H9 (cell line): ENCODE measurements around the gene PTTG2. TPM values are rescaled to one million over a fixed set of nuclear protein-coding genes. Genes with fewer than 3 reads are reported as not detected.

Source experiments
- DNase-seq: peaks from one replicate; pipeline ENCODE4 v3.0.0-alpha.2; 2017
- H2AFZ ChIP-seq: one replicate; pipeline ENCODE4 v1.6.1; 2013; ENCODE audit warnings: mild to moderate bottlenecking, low read length, control low read depth, moderate library complexity
- H2AK5ac ChIP-seq: 2 replicates; pipeline ENCODE4 v1.6.1; 2013; ENCODE audit warnings: low read length, control low read depth, mixed read lengths; ENCODE audit not compliant: insufficient read length
- H2BK120ac ChIP-seq: one replicate; pipeline ENCODE4 v1.6.1; 2013; ENCODE audit warnings: low read depth, mild to moderate bottlenecking, low read length, control low read depth, inconsistent platforms; ENCODE audit not compliant: poor library complexity, severe bottlenecking
- H2BK12ac ChIP-seq: 2 replicates; pipeline ENCODE4 v1.6.1; 2013; ENCODE audit warnings: low read length, control low read depth, mixed read lengths, low read depth; ENCODE audit not compliant: insufficient read length
- H2BK15ac ChIP-seq: 2 replicates; pipeline ENCODE4 v1.6.1; 2013; ENCODE audit warnings: low read depth, low read length, control low read depth
- H2BK20ac ChIP-seq: one replicate; pipeline ENCODE4 v1.6.1; 2013; ENCODE audit warnings: low read depth, mild to moderate bottlenecking, low read length, control low read depth, inconsistent platforms; ENCODE audit not compliant: poor library complexity, severe bottlenecking
- H2BK5ac ChIP-seq: 2 replicates; pipeline ENCODE4 v1.6.1; 2013; ENCODE audit warnings: low read length, control low read depth, mixed read lengths; ENCODE audit not compliant: insufficient read length
- H3K14ac ChIP-seq: 2 replicates; pipeline ENCODE4 v1.6.1; 2013; ENCODE audit warnings: low read length, control low read depth; ENCODE audit not compliant: insufficient read depth
- H3K18ac ChIP-seq: 2 replicates; pipeline ENCODE4 v1.6.1; 2013; ENCODE audit warnings: low read depth, mild to moderate bottlenecking, mixed read lengths, low read length, control low read depth; ENCODE audit not compliant: insufficient read length
- H3K23ac ChIP-seq: 2 replicates; pipeline ENCODE4 v1.6.1; 2013; ENCODE audit warnings: low read length, control low read depth, mixed read lengths, low read depth; ENCODE audit not compliant: insufficient read length
- H3K23me2 ChIP-seq: 2 replicates; pipeline ENCODE4 v1.6.1; 2013; ENCODE audit warnings: low read depth, mild to moderate bottlenecking, mixed read lengths, low read length, control low read depth; ENCODE audit not compliant: insufficient read length, poor library complexity, severe bottlenecking
- H3K27ac ChIP-seq: 2 replicates; pipeline ENCODE4 v1.5.1; 2013; ENCODE audit warnings: low read length, control low read depth, mixed read lengths, low read depth; ENCODE audit not compliant: insufficient read length
- H3K27me3 ChIP-seq: 2 replicates; pipeline ENCODE4 v1.6.1; 2013; ENCODE audit warnings: low read length, control low read depth, inconsistent platforms; ENCODE audit not compliant: insufficient read depth
- H3K4ac ChIP-seq: 2 replicates; pipeline ENCODE4 v1.6.1; 2013; ENCODE audit warnings: low read depth, mild to moderate bottlenecking, control low read depth, inconsistent platforms, low read length, moderate library complexity
- H3K4me1 ChIP-seq: 2 replicates; pipeline ENCODE4 v1.6.1; 2013; ENCODE audit warnings: low read length, control low read depth, inconsistent platforms; ENCODE audit not compliant: insufficient read depth
- H3K4me2 ChIP-seq: 2 replicates; pipeline ENCODE4 v1.6.1; 2013; ENCODE audit warnings: low read length, control low read depth, mixed read lengths; ENCODE audit not compliant: insufficient read length, insufficient read depth
- H3K56ac ChIP-seq: 2 replicates; pipeline ENCODE4 v1.6.1; 2013; ENCODE audit warnings: low read depth, mild to moderate bottlenecking, mixed read lengths, low read length, control low read depth; ENCODE audit not compliant: insufficient read length
- H3K79me1 ChIP-seq: 2 replicates; pipeline ENCODE4 v1.6.1; 2013; ENCODE audit warnings: low read depth, mild to moderate bottlenecking, moderate library complexity, low read length, control low read depth, inconsistent platforms; ENCODE audit not compliant: insufficient read depth, poor library complexity, severe bottlenecking
- H3K79me2 ChIP-seq: 2 replicates; pipeline ENCODE4 v1.6.1; 2013; ENCODE audit warnings: low read length, control low read depth, inconsistent platforms; ENCODE audit not compliant: insufficient read depth
- H3K9ac ChIP-seq: 2 replicates; pipeline ENCODE4 v1.6.1; 2013; ENCODE audit warnings: low read length, control low read depth, mixed read lengths; ENCODE audit not compliant: insufficient read length; ENCODE audit errors: extremely low read depth
- H3K9me3 ChIP-seq: one replicate; pipeline ENCODE4 v1.6.1; 2013; ENCODE audit warnings: low read depth, low read length, inconsistent platforms; ENCODE audit not compliant: control insufficient read depth
- H3T11ph ChIP-seq: one replicate; pipeline ENCODE4 v1.6.1; 2013; ENCODE audit warnings: mild to moderate bottlenecking, low read length, control low read depth, inconsistent platforms
- H4K20me1 ChIP-seq: one replicate; pipeline ENCODE4 v1.6.1; 2013; ENCODE audit not compliant: control insufficient read depth, insufficient read length, insufficient read depth
- H4K5ac ChIP-seq: 2 replicates; pipeline ENCODE4 v1.6.1; 2013; ENCODE audit warnings: low read depth, mild to moderate bottlenecking, mixed read lengths, low read length, control low read depth; ENCODE audit not compliant: insufficient read length
- H4K8ac ChIP-seq: replicated peaks from 2 replicates; pipeline ENCODE4 v1.6.1; 2013; ENCODE audit warnings: low read length, control low read depth, mixed read lengths, low read depth; ENCODE audit not compliant: insufficient read length
- H4K91ac ChIP-seq: 2 replicates; pipeline ENCODE4 v1.6.1; 2013; ENCODE audit warnings: low read depth, mild to moderate bottlenecking, moderate library complexity, mixed read lengths, low read length, control low read depth; ENCODE audit not compliant: insufficient read length
- H3K27ac Mint-ChIP-seq, 3 experiments: 2 replicates in 2 of 3; 3 replicates in 1 of 3; pipeline ENCODE4 v1.8.0; 2020 to 2021; ENCODE audit warnings: mixed read lengths in 3 of 3, mild to moderate bottlenecking in 1 of 3, moderate library complexity in 1 of 3
- H3K27me3 Mint-ChIP-seq: 2 replicates; pipeline ENCODE4 v1.8.0; 2021; ENCODE audit warnings: low read depth, mild to moderate bottlenecking, moderate library complexity, mixed read lengths
- H3K36me3 Mint-ChIP-seq, 3 experiments: 2 replicates in 2 of 3; 3 replicates in 1 of 3; pipeline ENCODE4 v1.8.0; 2020 to 2021; ENCODE audit warnings: low read depth in 3 of 3, mixed read lengths in 3 of 3; ENCODE audit not compliant: insufficient read depth in 1 of 3
- H3K4me1 Mint-ChIP-seq, 2 experiments: 2 replicates each; pipeline ENCODE4 v1.8.0; 2020; ENCODE audit warnings: mixed read lengths in 2 of 2
- H3K4me3 Mint-ChIP-seq, 2 experiments: 2 replicates in 1 of 2; 3 replicates in 1 of 2; pipeline ENCODE4 v1.8.0; 2020 to 2021; ENCODE audit warnings: mild to moderate bottlenecking in 2 of 2, mixed read lengths in 2 of 2, moderate library complexity in 1 of 2
- H3K9me3 Mint-ChIP-seq, 2 experiments: 2 replicates in 1 of 2; 3 replicates in 1 of 2; pipeline ENCODE4 v1.8.0; 2020; ENCODE audit warnings: mild to moderate bottlenecking in 2 of 2, mixed read lengths in 2 of 2, moderate library complexity in 1 of 2
- WGBS: extraction: QIAGEN DNeasy Blood & Tissue Kit; methylation state at CpG from one replicate; pipeline ENCODE4 v1.1.7; 2013; ENCODE audit warnings: missing lambda C conversion rate, low lambda C conversion rate, mixed read lengths; ENCODE audit not compliant: insufficient read length; ENCODE audit errors: extremely low coverage; 5-methylcytosine and 5-hydroxymethylcytosine counted together
- total RNA-seq: library from RNA; stranded (reverse); gene quantifications from 2 replicates; pipeline ENCODE4 v1.2.1, GENCODE V29; 2021
- TF ChIP-seq, protein P1 (sequence below): fragments of 200-600 bp; sonication (generic); conservative IDR thresholded peaks from 3 replicates; pipeline ENCODE4 v1.8.0; 2021; ENCODE audit warnings: antibody characterized with exemption, mild to moderate bottlenecking

PTTG2 gene
- total RNA-seq, 1 experiment from 2014 or later = not detected

DNA sequence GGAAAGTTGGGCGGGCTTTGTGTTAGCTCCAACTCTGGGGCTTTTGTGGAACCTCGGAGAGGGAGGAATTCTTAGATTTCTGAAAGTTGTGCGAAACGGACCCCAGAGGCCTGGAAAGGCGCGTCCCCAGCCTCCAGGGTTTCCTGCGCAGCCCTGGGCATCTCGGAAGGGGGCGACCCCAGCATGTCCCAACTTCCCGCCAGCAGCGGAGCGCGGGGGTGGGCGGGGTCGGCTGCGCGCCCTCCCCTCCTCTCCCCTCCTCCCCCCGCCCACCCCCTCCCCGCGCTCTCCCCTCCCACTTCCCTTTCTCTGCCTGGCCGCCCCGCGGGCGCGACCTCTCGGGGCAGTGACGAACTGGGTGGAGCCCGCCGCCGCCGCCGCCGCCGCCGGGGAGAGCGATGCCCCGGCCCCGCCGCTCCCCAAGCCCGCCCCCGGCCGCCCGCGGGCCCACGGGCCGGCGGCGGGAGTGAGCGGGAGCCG, 16.8 kb downstream of the PTTG2 start:
- Histone ChIP-seq H2BK15ac (no peak overlapping the region), H2BK120ac (peak overlapping the region; percentile 50), H3K23ac (no peak overlapping the region), H3T11ph (no peak overlapping the region), H4K8ac (no peak overlapping the region), H3K56ac (no peak overlapping the region), H3K4ac (no peak overlapping the region; the same call in 1 of the 2 replicates), H3K18ac (no peak overlapping the region), H2AK5ac (no peak overlapping the region), H2BK20ac (no peak overlapping the region), H3K27ac (no peak overlapping the region), H3K4me2 (peak overlapping the region; percentile 67), H4K20me1 (no peaks in the 10 kb centered on the region), H3K9me3 (no peaks in the 10 kb centered on the region), H3K27me3 (no peaks in the 10 kb centered on the region), H2AFZ (peak overlapping the region; percentile 90), H4K91ac (no peak overlapping the region), H3K79me1 (no peaks in the 10 kb centered on the region), H3K9ac (peak overlapping the region; percentile 66), H3K4me1 (peaks cover 15% of the 10 kb centered on the region), H3K23me2 (peaks cover 6% of the 10 kb centered on the region), H2BK12ac (no peak overlapping the region), H3K79me2 (no peaks in the 10 kb centered on the region), H2BK5ac (no peak overlapping the region), H3K14ac (peak overlapping the region; percentile 62), H4K5ac (no peak overlapping the region)
- Mint-ChIP-seq H3K27ac (peak overlapping the region; percentile 82 to 92 (median 88); a peak in 4 of 7 replicates), H3K4me1 (peaks cover 34 to 41% of the 10 kb centered on the region in 2 experiments), H3K36me3 (peaks cover 0 to 6% (median 0%) of the 10 kb centered on the region in 3 experiments; a peak in 3 of 7 replicates), H3K4me3 (peak overlapping the region; percentile 73 to 78), H3K27me3 (no peaks in the 10 kb centered on the region), H3K9me3 (peaks cover 7 to 8% of the 10 kb centered on the region in 2 experiments; a peak in 2 of 5 replicates)
- WGBS = no CpG with 5 or more reads among the region's 50 CpGs
- TF ChIP-seq, protein P1, sequence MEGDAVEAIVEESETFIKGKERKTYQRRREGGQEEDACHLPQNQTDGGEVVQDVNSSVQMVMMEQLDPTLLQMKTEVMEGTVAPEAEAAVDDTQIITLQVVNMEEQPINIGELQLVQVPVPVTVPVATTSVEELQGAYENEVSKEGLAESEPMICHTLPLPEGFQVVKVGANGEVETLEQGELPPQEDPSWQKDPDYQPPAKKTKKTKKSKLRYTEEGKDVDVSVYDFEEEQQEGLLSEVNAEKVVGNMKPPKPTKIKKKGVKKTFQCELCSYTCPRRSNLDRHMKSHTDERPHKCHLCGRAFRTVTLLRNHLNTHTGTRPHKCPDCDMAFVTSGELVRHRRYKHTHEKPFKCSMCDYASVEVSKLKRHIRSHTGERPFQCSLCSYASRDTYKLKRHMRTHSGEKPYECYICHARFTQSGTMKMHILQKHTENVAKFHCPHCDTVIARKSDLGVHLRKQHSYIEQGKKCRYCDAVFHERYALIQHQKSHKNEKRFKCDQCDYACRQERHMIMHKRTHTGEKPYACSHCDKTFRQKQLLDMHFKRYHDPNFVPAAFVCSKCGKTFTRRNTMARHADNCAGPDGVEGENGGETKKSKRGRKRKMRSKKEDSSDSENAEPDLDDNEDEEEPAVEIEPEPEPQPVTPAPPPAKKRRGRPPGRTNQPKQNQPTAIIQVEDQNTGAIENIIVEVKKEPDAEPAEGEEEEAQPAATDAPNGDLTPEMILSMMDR = peak; percentile 43; the same call in 2 of the 3 replicates
- peak; percentile 86 for DNase-seq
